GM23248 (cell line): ENCODE results near the gene IFI27.

ENCODE experiments used
- EZH2 ChIP-seq: fragments of 200-600 bp; sonication (generic); IDR thresholded peaks from 2 replicates; pipeline ENCODE4 v1.6.1; 2018; ENCODE audit warnings: antibody characterized with exemption, mild to moderate bottlenecking; ENCODE audit not compliant: insufficient read depth, poor library complexity, severe bottlenecking
- EZH2phosphoT487 ChIP-seq: fragments of 200-600 bp; sonication (generic); IDR thresholded peaks from 2 replicates; pipeline ENCODE4 v1.6.1; 2018; ENCODE audit warnings: antibody characterized with exemption, moderate library complexity, mild to moderate bottlenecking, low read depth; ENCODE audit not compliant: insufficient read depth

- no peak for TF ChIP-seq EZH2phosphoT487
- TF ChIP-seq EZH2: no peak
Measured at GRCh38 chr14:94112513-94113063, 2.1 kb downstream of the IFI27 start.
